Measurements from ENCODE around the gene IL18.

The IL18 gene

GRCh38 chr11:112161012-112161411 lies 2.9 kb downstream of the IL18 start:
- DNase-seq (ENCODE audit: low read depth in 1 of 2, low spot score in 1 of 2) = no peak
- no peak for TF ChIP-seq JUND (IDR thresholded peaks at IDR 0.05; ENCODE audit: low read depth)
- in situ Hi-C loops (cut with HindIII; ENCODE audit: low pct_unique_long_range_greater_than_20kb, low sequenced_read_pairs) = no loop called here

GRCh38 chr11:112160091-112160848 lies 3.6 kb downstream of the IL18 start:
- no peak for DNase-seq (ENCODE audit: low read depth in 1 of 2, low spot score in 1 of 2)
- in situ Hi-C loops (cut with HindIII; ENCODE audit: low pct_unique_long_range_greater_than_20kb, low sequenced_read_pairs) = no loop called here
- no peak for TF ChIP-seq JUND (IDR thresholded peaks at IDR 0.05; ENCODE audit: low read depth)

- TF ChIP-seq JUND (IDR thresholded peaks at IDR 0.05; ENCODE audit: low read depth) = no peak
- in situ Hi-C loops (cut with HindIII; ENCODE audit: low pct_unique_long_range_greater_than_20kb, low sequenced_read_pairs) = no loop called here
- no peak for DNase-seq (ENCODE audit: low read depth in 1 of 2, low spot score in 1 of 2)
These were observed 4.5 kb downstream of the IL18 start for GRCh38 chr11:112159098-112160065.

GRCh38 chr11:112156956-112157766 lies 6.7 kb downstream of the IL18 start:
- no peak; the same call in 1 of the 2 replicates for TF ChIP-seq JUND (IDR thresholded peaks at IDR 0.05; ENCODE audit: low read depth)
- in situ Hi-C loops (cut with HindIII; ENCODE audit: low pct_unique_long_range_greater_than_20kb, low sequenced_read_pairs) = no loop called here
- peak; percentile 44 to 81 for DNase-seq (ENCODE audit: low read depth in 1 of 2, low spot score in 1 of 2)

- in situ Hi-C loops (cut with HindIII; ENCODE audit: low pct_unique_long_range_greater_than_20kb, low sequenced_read_pairs) = no loop called here
- TF ChIP-seq JUND (IDR thresholded peaks at IDR 0.05; ENCODE audit: low read depth) = no peak
- DNase-seq (ENCODE audit: low read depth in 1 of 2, low spot score in 1 of 2) = no peak
These were observed 7.5 kb downstream of the IL18 start for GRCh38 chr11:112156153-112156955.

GRCh38 chr11:112150517-112150916 lies 13.4 kb downstream of the IL18 start:
- TF ChIP-seq JUND (IDR thresholded peaks at IDR 0.05; ENCODE audit: low read depth) = no peak
- DNase-seq (ENCODE audit: low read depth in 1 of 2, low spot score in 1 of 2) = no peak
- in situ Hi-C loops (cut with HindIII; ENCODE audit: low pct_unique_long_range_greater_than_20kb, low sequenced_read_pairs) = no loop called here

GRCh38 chr11:112143597-112143996 lies 20.3 kb downstream of the IL18 start:
- in situ Hi-C loops (cut with HindIII; ENCODE audit: low pct_unique_long_range_greater_than_20kb, low sequenced_read_pairs) = no loop called here
- DNase-seq (ENCODE audit: low read depth in 1 of 2, low spot score in 1 of 2) = no peak
- no peak for TF ChIP-seq JUND (IDR thresholded peaks at IDR 0.05; ENCODE audit: low read depth)

GRCh38 chr11:112134473-112134872 lies 29.4 kb downstream of the IL18 start:
- in situ Hi-C loops (cut with HindIII; ENCODE audit: low pct_unique_long_range_greater_than_20kb, low sequenced_read_pairs) = no loop called here
- no peak for DNase-seq (ENCODE audit: low read depth in 1 of 2, low spot score in 1 of 2)
- TF ChIP-seq JUND (IDR thresholded peaks at IDR 0.05; ENCODE audit: low read depth) = no peak

- in situ Hi-C loops (cut with HindIII; ENCODE audit: low pct_unique_long_range_greater_than_20kb, low sequenced_read_pairs) = no loop called here
- no peak for DNase-seq (ENCODE audit: low read depth in 1 of 2, low spot score in 1 of 2)
- no peak for TF ChIP-seq JUND (IDR thresholded peaks at IDR 0.05; ENCODE audit: low read depth)
These were observed 31.2 kb downstream of the IL18 start for GRCh38 chr11:112132737-112133136.

GRCh38 chr11:112129656-112130055 lies 34.2 kb downstream of the IL18 start:
- no peak for DNase-seq (ENCODE audit: low read depth in 1 of 2, low spot score in 1 of 2)
- no peak for TF ChIP-seq JUND (IDR thresholded peaks at IDR 0.05; ENCODE audit: low read depth)
- in situ Hi-C loops (cut with HindIII; ENCODE audit: low pct_unique_long_range_greater_than_20kb, low sequenced_read_pairs) = no loop called here

- peak in 1 of 2 experiments; percentile 75 for DNase-seq (ENCODE audit: low read depth in 1 of 2, low spot score in 1 of 2)
- TF ChIP-seq JUND (IDR thresholded peaks at IDR 0.05; ENCODE audit: low read depth) = no peak
- in situ Hi-C loops (cut with HindIII; ENCODE audit: low pct_unique_long_range_greater_than_20kb, low sequenced_read_pairs) = no loop called here
These were observed 35.3 kb downstream of the IL18 start for GRCh38 chr11:112128483-112129121.
